Peyer's patch (tissue), 4 donors: Measurements from ENCODE around the gene KLHDC7A.

Experiments used
- CTCF ChIP-seq, 6 experiments: fragments of 450-650 bp in 4 of 6; fragments of 200-600 bp in 2 of 6; sonication (generic) in 1 of 6; IDR thresholded peaks; one replicate each; pipeline ENCODE4 v1.5.1; 2017 to 2019; ENCODE audit warnings: antibody characterized with exemption in 6 of 6, mild to moderate bottlenecking in 3 of 6, moderate library complexity in 1 of 6
- POLR2A ChIP-seq, 2 donors: fragments of 450-650 bp; IDR thresholded peaks; one replicate each; pipeline ENCODE4 v1.5.1; 2017; ENCODE audit warnings: antibody characterized with exemption in 2 of 2, mild to moderate bottlenecking in 2 of 2, moderate library complexity in 2 of 2

- TF ChIP-seq CTCF (IDR thresholded peaks at IDR 0.05) (no peak), POLR2A (IDR thresholded peaks at IDR 0.05) (no peak)
Measured at GRCh38 chr1:18484276-18484675, 3.5 kb downstream of the KLHDC7A start.
